NCI-H69 (cell line): ENCODE results near the gene SOX18.
"Not testable (repeated sequence)": the region's sequence is repeated elsewhere in the genome, so short reads cannot be mapped to it uniquely, and the experiment has no call there.

Experiments
- DNase-seq: peaks from one replicate; lab custom pipeline; 2025; lab: John Stamatoyannopoulos, UW

SOX18 gene

DNA sequence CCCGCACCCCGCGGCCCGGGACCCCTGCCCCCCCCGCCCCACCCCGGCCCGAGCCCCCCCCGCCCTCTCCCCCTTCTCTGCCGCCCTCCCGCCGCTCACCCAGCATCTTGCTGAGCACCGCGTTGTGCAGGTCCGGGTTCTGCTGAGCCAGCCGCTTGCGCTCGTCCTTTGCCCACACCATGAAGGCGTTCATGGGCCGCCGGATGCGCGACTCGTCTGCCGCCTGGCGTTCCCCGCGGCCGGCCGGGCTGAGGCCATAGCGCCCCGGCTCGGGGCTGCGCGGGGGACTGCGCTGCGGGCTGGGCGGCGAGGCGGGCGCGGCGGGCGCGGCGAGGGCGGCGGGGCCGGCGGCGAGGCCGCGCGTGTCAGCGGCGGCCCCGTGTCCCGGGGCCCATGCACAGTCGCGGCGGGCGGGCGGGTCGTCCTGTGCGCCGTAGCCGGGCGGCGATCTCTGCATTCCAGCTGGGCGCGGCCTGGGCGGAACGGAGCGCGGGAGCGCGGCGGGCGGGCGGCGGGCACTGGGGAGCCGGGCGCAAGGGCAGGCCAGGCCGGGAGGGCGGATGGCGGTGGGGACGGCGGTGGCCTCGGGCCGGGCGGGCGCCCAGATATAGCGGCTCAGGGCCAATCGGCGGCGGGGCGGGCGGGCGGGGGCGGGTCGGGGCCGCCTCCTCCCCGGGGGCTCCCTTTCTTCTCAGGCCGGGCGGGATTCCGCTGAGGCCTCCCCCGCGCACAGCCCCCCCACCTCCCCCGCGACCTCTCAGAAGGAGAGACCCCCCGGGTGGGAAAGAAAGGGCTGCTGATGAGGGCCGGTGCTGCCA is at the start of gene SOX18:
Gene SOX18 (minus strand): TSS at position 580 of the 818 bp plus-strand sequence. CDS start 123 bp downstream, at position 457.
- DNase-seq, result peak; percentile 60

DNA sequence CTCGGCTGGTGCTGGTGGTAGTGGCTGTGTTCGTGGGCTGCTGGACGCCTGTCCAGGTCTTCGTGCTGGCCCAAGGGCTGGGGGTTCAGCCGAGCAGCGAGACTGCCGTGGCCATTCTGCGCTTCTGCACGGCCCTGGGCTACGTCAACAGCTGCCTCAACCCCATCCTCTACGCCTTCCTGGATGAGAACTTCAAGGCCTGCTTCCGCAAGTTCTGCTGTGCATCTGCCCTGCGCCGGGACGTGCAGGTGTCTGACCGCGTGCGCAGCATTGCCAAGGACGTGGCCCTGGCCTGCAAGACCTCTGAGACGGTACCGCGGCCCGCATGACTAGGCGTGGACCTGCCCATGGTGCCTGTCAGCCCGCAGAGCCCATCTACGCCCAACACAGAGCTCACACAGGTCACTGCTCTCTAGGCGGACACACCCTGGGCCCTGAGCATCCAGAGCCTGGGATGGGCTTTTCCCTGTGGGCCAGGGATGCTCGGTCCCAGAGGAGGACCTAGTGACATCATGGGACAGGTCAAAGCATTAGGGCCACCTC is 49.1 kb upstream of the SOX18 start:
- DNase-seq, result no peak

DNA sequence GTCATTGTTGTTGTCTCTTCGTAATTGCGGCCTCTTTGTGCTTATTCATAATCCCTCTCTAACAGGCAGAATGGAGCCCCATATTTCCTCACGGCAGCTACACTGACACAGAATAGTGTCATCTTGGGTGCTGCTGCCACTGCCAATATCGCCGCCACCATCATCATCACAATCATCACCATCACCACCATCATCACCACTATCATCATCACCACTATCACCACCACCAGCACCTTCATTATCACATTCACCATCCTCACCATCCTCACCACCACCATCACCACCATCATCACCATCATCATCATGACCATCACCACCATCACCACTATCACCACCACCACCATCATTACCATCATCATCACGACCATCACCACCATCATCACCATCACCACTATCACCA is 47.1 kb upstream of the SOX18 start:
- DNase-seq, result no peak

DNA sequence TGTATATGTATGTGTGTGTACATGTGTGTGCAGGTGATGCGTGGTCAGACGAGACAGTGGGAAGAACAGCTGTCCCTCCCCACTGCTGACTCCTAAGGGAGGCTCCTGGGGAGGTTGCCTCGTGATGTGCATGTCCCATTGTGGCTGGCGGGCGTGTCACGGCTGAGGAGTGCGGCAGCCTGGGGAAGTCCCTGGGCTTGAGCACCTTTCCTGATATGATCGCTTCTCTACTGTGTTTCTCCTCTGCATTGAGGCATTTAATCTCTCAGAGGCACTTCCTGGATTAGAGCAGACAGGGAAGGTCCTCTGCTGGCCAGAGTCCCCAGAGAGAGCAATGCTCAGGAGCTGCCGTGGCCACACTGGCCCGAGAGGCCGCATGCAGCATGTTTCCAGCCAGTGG is 46.5 kb upstream of the SOX18 start:
- no peak for DNase-seq

DNA sequence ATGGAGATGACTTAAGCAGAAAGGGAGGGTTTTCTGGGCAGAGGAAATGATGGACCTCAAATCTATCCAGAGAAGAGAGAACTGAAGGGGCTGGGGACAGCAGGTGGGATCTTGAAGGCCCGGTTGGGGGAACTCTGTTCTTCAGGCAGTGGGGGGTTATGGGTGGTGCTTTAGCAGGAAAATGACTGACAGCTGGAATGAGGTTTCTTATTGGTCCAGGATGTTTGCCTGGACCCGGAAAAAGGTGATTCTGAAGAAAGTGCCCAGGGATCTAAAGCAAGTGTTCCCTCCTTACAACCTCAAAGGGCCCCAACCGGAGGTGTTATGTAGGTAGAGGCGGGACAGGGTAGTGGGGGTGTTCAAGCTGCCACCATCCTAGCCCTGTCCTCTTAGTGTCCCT is 46.0 kb upstream of the SOX18 start:
- no peak for DNase-seq

DNA sequence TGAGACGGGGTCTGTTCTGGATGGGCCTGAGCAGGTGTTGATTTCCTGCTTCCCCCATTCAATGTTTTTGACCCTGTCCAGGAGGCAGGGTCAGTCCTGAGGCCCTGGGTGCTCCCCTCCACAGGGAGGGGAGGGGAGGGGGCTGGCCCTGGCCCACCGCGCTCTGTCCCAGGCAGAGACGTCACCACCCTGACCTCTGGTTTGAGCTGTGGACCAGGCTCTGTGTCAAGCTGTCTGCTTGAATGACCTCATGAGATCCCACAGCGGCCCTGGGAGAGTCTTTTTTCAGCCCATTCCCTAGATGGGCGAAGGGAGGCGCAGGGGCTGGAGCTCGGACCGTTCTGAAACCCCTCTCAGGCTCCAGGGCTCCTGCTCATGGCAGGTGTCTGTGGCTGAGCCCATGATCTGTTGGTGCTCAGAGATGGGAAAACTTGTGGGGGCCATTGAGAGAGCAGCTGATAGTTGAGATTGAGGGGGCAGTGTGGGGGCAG is 43.6 kb upstream of the SOX18 start:
- DNase-seq, result peak; percentile 7

DNA sequence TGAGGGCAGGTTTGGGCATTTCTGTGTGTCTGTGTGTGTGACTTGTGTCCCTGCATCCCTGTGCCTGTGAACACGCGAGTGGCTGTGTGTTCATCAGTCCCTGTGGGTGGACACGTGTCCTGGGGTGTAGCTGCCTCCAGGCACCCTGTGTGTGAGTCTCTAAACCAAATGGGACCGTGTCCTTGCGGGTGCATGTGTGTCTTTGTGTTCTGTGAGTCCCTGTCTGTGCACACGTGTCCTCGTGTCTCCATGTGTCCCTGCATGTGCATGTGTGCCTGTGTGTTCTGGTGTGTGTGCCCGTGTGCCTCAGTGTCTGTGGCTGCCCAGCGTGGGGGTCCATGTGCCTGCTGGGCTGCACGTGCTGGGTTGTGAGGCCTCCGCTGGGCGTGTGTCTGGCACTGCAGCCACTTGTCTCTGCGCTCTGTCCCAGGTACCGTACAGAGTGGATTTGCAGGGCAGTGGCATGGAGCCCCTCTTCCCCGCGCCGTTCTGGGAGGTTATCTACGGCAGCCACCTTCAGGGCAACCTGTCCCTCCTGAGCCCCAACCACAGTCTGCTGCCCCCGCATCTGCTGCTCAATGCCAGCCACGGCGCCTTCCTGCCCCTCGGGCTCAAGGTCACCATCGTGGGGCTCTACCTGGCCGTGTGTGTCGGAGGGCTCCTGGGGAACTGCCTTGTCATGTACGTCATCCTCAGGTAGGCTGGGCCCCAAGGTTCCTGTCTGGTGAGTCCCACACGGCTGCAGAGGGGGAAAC is 43.0 kb upstream of the SOX18 start:
- no peak for DNase-seq

DNA sequence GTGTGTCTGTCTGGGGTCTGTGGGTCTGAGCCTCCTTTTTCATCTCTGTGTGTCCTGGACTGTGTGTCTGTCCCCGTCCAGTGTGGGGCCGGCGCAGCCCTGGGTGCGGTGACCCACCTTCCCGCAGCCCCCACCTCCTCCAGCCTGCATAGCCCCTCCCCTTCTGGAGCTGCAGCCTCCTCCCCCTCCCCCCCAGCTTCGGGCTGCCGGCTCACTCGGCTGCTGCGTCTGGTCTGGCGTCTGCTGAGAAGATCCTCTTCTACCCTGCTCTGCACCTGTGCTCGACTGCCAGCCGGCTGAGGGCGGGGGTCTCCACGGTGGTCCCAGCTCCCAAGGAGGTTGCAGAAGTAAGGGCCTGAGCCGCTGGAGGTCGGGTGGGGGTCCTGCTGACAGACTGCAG is 42.3 kb upstream of the SOX18 start:
- DNase-seq, result peak; percentile 34

DNA sequence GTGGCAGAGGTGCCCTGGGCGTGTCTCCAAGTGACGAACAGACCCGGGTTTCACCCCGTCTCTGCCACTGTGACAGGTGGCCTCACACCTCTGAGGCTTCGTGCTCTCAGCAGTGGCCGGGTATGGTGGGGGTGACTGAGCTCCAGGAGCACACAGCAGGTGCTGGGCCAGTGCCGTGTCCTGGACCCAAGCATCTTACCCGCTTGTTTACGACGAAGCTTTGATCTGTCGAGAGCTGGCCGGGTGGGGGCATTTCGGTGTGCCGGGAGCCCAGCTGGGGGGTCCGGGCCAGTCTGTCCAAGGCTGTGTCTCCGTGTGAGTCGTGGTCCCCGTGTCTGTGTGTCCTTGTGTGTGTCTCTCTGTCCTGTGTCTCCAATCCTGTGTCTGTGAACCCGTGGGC is 41.9 kb upstream of the SOX18 start:
- DNase-seq, result no peak

DNA sequence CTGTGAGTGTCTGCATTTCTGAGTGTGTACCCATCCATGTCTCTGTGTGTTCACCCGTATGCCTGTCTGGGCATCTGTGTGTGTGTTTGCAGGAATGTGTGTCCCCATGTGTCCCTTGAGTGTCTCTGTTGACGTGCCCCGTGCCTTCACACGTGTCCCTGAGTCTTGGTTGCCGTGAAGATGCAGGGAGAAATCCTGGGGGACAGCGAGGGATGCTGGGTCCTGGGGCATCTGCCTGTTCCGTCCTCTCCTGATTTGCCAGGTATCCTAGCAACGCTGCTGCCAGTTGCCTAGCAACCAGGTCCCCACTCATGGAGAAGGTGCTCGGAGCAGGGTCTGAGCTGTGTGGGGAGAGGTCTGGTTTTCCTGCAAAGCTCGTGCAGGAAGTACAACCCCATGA is 40.7 kb upstream of the SOX18 start:
- peak; percentile 38 for DNase-seq

DNA sequence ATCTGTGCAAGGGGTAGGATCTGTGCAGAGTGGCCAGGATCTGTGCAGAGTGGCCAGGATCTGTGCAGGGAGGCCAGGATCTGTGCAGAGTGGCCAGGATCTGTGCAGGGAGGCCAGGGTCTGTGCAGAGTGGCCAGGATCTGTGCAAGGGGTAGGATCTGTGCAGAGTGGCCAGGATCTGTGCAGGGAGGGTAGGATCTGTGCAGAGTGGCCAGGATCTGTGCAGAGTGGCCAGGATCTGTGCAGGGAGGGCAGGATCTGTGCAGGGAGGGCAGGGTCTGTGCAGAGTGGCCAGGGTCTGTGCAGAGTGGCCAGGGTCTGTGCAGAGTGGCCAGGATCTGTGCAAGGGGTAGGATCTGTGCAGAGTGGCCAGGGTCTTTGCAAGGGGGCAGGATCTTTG is 39.1 kb upstream of the SOX18 start:
- not testable (repeated sequence) for DNase-seq

DNA sequence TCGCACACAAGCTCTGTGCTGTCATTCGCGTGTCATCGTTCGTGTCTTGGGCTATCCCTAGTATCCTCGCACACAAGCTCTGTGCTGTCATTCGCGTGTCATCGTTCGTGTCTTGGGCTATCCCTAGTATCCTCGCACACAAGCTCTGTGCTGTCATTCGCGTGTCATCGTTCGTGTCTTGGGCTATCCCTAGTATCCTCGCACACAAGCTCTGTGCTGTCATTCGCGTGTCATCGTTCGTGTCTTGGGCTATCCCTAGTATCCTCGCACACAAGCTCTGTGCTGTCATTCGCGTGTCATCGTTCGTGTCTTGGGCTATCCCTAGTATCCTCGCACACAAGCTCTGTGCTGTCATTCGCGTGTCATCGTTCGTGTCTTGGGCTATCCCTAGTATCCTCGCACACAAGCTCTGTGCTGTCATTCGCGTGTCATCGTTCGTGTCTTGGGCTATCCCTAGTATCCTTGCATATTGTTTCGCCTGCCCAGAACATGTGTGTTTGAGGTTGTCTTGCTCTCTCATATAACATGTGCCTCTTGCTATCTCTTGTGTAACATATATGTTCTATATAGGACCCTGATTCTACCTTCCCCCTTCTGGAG is 37.9 kb upstream of the SOX18 start:
- DNase-seq, result not testable (repeated sequence)

DNA sequence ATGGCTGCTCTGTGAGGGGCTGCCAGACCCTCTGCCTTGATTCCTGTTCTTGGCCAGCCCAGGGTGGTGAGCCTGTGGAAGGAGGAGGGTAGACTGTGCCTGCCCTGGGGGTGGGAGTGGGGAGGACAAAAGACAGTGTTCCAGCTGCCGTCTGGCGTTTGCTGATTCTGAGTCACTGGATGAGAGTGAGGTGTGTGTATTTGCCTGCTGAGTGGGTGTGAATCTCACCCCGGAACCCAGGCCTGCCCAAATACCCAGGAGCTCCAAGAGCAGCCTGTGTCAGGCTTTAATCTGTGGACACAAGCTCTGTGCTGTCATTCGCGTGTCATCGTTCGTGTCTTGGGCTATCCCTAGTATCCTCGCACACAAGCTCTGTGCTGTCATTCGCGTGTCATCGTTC is 37.4 kb upstream of the SOX18 start:
- DNase-seq, result peak; percentile 27

DNA sequence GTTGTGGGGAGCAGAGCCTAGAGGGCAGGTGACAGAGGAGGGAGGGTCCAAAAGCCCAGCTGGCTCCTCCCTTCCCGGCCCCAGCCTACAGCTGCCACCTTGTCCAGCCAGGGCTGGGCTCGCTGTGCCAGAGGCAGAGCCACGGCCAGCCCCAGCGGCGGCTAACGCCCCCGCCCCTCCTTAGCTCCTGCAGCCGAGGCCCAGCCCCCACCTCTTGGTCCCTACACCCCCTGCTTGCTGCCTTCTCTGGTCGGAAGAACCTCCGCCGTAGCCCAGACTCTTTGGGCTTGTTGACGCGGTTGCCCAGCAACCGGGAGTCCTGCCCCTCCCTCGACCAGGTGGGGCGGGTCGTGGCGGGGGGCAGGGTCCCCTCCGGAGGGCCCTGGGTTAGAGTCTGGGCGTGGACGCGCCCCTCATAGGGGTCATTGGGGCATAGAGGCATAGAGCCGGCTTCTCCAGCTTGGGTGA is 35.3 kb upstream of the SOX18 start:
- peak; percentile 53 for DNase-seq

DNA sequence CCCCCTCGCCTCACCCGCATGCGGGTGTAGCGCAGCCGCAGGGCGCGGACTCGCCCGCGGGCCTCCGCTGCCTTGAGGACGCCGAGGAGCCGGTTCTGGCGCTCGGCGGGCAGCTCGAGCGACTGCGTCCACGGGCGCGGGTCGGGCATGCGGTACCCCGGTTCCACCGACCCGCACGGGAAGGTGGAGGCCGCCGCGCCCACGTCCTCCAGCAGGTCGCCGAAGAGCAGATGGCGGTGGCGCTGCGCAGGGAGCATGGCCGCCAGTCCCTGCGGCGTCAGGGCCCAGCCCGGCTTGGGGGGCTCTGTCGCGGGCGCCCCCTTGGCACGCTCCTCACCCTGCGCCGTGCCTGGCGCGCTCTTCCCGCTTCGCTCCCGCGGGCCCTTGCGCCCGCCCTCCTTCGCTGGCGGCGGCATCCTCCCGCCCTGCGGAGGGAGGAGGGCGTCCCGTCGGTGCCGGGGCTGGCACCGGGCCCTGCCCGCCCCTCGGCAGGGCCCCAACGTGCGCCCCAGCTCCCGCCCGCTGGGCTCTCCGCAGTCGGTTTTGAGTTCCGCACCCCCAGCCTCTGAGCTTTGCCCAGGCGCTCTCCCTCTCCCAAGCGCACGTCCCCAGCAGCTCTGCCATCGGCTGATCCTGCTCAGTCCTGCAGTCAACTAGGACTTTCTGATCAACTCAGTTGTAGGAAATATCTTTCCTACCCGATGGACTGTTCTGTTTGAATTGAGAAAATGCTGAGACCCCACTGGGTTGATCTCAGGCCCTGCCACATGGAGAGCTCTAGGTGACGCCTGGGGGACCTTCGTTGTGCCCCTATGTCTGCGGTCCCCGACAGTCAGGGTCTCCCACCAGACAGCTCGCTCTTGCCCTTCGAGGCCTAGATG is 34.6 kb upstream of the SOX18 start, which contains the start of gene LKAAEAR1:
Gene LKAAEAR1 (minus strand): TSS at position 595 of the 881 bp plus-strand sequence. CDS start 179 bp downstream, at position 416.
- peak; percentile 59 for DNase-seq

DNA sequence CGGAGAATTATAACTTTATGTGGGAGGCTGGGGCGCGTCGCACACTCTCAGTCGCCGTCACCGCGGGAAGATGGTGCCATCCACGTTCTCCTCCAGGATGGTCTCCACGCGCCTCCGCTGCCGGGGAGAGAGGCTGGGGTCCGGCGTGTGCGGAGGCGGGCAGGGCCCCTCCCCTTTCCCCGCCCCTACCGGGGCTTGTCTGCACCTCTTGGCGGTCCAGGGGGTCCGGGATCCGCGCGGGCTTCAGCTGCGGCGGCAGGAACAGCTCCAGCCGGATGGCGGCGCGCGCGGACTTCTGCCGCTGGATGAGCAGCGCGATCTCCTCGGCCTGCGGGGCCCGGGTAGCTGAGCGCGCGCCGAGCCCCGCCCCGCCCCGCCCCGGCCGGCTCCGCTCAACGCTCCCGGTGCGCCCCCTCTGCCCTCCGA is 34.0 kb upstream of the SOX18 start:
- DNase-seq, result peak; percentile 85

DNA sequence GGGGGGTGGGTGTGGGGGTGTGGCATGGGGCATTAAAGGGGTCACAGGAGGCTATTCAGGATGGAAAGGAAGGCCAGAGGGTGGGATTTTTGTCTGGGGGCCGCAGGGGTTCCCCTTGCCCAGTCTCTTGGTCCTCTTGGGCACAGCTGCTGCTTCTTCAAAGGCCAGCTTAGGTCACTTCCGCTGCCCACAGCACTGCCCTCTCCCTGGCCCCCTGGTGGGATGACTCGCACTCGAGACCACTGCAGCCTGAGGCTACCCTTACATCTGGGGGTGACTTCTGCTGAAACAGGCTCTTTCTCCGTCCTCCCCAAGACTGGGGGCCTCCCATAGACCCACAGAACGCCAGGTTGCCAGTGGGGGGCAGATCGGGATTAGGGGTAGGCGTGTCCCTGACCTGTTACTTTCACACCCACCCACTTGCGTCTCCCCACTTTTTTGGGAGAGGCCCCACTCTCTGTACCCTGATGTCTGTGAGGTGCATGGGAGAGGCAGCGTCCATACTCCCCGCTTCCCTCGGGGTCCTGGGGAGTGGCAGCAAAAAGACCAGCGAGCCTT is 33.5 kb upstream of the SOX18 start:
- DNase-seq, result no peak

DNA sequence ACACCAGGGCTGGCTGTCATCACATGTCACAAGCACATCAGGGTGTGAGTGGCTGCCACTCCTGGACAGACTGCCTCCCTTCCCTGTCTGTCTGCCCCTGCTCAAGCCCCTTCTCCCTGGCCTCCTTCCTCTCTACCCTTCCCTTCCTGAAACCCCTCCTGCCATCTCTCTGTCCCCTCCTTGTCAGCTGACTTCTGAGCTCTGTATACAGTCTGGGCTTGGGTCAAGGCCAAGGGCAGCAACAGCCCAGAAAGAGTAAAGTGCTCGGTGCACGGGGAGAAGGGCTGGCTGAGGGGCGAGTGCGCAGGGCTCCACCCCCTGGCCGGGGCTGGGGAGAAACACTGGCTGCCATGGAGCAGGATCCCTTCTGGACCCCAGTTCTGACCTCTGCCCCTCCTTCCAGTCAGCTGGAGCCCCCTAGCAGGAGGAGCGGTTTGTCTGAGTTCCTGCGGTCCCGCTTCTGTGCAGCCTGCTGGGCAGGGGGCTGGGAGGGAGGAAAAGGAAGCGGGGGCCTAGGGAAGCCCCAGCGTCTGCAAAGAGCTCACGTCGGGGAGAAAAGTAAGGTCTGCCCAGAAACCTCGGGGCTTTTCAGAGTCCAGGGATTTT is 32.8 kb upstream of the SOX18 start:
- DNase-seq, result no peak

DNA sequence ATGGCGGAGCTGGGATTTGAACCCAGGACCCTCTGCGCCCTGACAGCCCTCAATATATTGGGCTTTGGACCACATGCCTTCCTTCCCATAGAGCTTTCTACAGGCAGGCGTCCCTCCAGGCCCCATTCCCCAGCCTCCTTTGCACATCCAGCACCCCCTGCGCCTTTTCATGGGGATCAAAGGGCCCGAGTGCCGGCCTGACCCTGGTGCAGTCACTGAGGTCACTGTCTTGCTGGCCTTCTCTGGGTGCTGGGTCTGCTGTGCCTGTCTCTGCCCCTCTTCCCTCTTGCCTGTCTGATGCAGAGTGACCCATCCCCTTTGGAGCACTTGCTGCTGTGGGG is 32.2 kb upstream of the SOX18 start:
- DNase-seq, result no peak

DNA sequence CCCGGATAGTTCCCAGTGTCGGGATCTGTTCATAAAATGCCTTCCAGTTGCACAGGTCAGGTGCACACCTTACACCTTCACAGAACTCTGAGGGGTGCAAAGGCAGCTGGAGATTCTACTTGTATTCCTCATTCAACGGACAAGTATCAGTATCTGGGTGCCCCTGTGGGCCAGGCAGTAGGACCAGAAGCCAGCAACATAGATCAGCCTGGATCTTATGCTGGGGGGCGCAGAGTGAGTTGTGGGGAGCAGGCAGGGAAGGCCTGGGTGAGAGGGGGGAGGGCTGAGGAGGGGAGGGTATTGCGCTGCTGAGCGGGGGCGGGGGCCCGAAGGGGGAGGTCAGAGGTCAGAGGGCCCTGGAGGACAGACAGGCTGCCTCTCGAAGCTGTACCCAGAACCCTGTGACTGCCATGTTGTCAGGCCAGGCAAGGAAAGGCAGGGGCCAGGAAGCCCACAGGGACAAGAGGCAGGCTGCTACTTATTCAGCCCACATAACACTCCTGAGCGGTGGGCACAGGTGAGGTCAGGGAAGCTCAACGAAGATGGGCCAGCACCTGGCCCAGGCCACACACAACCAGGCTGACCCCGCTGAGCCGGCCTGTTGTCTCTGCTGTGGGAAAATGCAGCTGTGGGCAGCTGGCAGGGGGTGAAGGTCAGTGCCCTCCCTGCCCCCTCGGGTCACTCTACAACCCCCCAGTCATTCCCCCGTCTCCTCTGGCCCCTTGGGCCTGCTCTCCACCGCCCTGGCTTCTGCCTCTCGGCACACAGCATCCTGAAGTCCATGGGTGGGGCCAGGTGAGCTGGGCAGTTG is 31.6 kb upstream of the SOX18 start:
- DNase-seq, result no peak
